Heart left ventricle (tissue), 13 donors: ENCODE measurements around the gene ATF1.

Experiments used
- POLR2A ChIP-seq, 2 donors: fragments of 450-650 bp; IDR thresholded peaks; one replicate each; pipeline ENCODE4 v1.6.1; 2017; ENCODE audit warnings: antibody characterized with exemption in 2 of 2, mild to moderate bottlenecking in 2 of 2, moderate library complexity in 2 of 2
- TF ChIP-seq, protein P1 (sequence below), 12 donors: fragments of 200-600 bp; sonication (generic) in 4 of 12; IDR thresholded peaks; one replicate each; pipeline versions ENCODE4 v1.5.0 to v1.8.0; 2018 to 2022; ENCODE audit warnings: antibody characterized with exemption in 12 of 12, mild to moderate bottlenecking in 5 of 12
- donor health status: ischemic (EF 13 %, LVEDD 7.1; RV severe dilation, severe dysfunction).
- donor health status: DM: no; HTN: yes; CAD: no.
- donor health status: DM: no; HTN: no; CAD: no.
- donor health status: ischemic (EF 25% LVEDD 6.9; RV normal size, moderate dysfunction).
- donor health status: ischemic (EF 25% LVEDD 5.7; RV mildly dilated, moderate dysfunction).
- donor health status: ischemic (EF 35%, LVEDD 5.7; RV mildly dilated, moderate dysfunction).
- donor health status: nonischemic (EF 11% LVEDD 7.7; RV severe dilation, severe dysfunction).
- donor health status: DM: yes; HTN: yes; CAD: no.
- donor health status: PGD.
- donor health status: ischemic (EF 29% LVEDD 5.4; RV normal size, mild dysfunction).
- donor health status: nonischemic (EF 23%, LVEDD 6.1; RV moderate dilation, normal function).

- TF ChIP-seq POLR2A (IDR thresholded peaks at IDR 0.05), result no peak
- TF ChIP-seq, protein P1, sequence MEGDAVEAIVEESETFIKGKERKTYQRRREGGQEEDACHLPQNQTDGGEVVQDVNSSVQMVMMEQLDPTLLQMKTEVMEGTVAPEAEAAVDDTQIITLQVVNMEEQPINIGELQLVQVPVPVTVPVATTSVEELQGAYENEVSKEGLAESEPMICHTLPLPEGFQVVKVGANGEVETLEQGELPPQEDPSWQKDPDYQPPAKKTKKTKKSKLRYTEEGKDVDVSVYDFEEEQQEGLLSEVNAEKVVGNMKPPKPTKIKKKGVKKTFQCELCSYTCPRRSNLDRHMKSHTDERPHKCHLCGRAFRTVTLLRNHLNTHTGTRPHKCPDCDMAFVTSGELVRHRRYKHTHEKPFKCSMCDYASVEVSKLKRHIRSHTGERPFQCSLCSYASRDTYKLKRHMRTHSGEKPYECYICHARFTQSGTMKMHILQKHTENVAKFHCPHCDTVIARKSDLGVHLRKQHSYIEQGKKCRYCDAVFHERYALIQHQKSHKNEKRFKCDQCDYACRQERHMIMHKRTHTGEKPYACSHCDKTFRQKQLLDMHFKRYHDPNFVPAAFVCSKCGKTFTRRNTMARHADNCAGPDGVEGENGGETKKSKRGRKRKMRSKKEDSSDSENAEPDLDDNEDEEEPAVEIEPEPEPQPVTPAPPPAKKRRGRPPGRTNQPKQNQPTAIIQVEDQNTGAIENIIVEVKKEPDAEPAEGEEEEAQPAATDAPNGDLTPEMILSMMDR (IDR thresholded peaks at IDR 0.05), result no peak
These were observed 26.2 kb downstream of the ATF1 start for GRCh38 chr12:50790081-50790480.
